ENCODE results near the gene ARIH2.

DNA sequence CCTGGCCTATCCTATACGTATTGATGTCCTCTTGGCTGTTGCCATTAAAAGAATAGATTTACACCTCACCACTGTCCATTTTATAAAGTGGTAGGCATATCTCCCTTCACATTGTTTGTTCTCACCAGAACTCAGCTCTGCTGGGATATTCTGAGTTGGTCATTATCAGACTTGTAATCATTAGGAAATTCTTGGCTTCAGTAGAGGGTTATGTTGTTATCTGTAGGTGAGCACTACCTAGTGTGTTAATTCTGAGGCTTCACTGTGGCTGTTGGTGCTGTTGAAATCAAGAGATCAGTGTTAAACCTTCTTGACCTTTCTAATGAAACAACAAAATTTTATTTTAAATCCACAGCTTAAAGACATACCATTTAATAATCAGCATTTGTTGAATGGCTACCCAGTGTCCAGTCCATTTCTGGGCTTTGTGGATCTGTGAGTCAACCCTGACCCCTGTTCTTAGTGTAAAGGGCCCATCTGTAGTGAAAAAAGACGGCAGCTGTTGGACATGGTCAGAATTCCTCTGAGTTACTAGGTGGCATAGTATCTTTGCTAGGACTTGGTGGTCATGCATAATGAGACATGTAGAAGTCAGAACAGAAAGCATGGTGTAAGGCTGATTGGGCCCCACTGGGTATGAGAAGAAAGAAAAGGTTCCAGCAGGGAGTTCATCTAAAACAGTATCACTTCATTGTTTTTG, 38.5 kb downstream of the ARIH2 start:
- TF ChIP-seq, protein P1, sequence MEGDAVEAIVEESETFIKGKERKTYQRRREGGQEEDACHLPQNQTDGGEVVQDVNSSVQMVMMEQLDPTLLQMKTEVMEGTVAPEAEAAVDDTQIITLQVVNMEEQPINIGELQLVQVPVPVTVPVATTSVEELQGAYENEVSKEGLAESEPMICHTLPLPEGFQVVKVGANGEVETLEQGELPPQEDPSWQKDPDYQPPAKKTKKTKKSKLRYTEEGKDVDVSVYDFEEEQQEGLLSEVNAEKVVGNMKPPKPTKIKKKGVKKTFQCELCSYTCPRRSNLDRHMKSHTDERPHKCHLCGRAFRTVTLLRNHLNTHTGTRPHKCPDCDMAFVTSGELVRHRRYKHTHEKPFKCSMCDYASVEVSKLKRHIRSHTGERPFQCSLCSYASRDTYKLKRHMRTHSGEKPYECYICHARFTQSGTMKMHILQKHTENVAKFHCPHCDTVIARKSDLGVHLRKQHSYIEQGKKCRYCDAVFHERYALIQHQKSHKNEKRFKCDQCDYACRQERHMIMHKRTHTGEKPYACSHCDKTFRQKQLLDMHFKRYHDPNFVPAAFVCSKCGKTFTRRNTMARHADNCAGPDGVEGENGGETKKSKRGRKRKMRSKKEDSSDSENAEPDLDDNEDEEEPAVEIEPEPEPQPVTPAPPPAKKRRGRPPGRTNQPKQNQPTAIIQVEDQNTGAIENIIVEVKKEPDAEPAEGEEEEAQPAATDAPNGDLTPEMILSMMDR (IDR thresholded peaks at IDR 0.05): no peak
- TF ChIP-seq POLR2A (IDR thresholded peaks at IDR 0.05) (no peak), POLR2AphosphoS5 (IDR thresholded peaks at IDR 0.05) (no peak)
